Body of pancreas (tissue), 4 donors: ENCODE results near the gene GPR142.

Experiments used
- CTCF ChIP-seq, 7 experiments: fragments of 450-650 bp in 4 of 7; fragments of 200-600 bp in 3 of 7; sonication (generic) in 3 of 7; IDR thresholded peaks; one replicate each; pipeline ENCODE4 v1.5.1; 2016 to 2019; ENCODE audit warnings: antibody characterized with exemption in 7 of 7
- POLR2A ChIP-seq, 3 donors: fragments of 450-650 bp; IDR thresholded peaks; one replicate each; pipeline ENCODE4 v1.6.1; 2016; ENCODE audit warnings: antibody characterized with exemption in 3 of 3, mild to moderate bottlenecking in 2 of 3

- TF ChIP-seq CTCF (IDR thresholded peaks at IDR 0.05), result no peak
- no peak for TF ChIP-seq POLR2A (IDR thresholded peaks at IDR 0.05)
Observed at GRCh38 chr17:74413491-74413890, 46.2 kb downstream of the GPR142 start.
